ENCODE data around the gene CER1.

- TF ChIP-seq FOXA1 (IDR thresholded peaks at IDR 0.05) (no peak), HDGF (IDR thresholded peaks at IDR 0.05; ENCODE audit: borderline replicate concordance) (no peak), SP1 (IDR thresholded peaks at IDR 0.05) (no peak), LEF1 (IDR thresholded peaks at IDR 0.05; ENCODE audit: borderline replicate concordance) (no peak)
Measured at GRCh38 chr9:14722391-14723035, at the start of gene CER1.

Measured in HEK293T (cell line).